SK-N-MC (cell line): Measurements from ENCODE around the gene TMEM174.
"Not testable (repeated sequence)": the region's sequence is repeated elsewhere in the genome, so short reads cannot be mapped to it uniquely, and the experiment has no call there.

Experiments used
- DNase-seq: peaks from one replicate; pipeline ENCODE4 v3.0.0-alpha.2; 2011; ENCODE audit warnings: low read depth, low spot score
- H3K27ac ChIP-seq: fragments of 200-600 bp; sonication (generic); 2 replicates; pipeline ENCODE4 v1.5.1; 2016; ENCODE audit warnings: mixed run types
- H3K36me3 ChIP-seq: fragments of 200-600 bp; sonication (generic); 2 replicates; pipeline ENCODE4 v1.6.1; 2017; ENCODE audit warnings: antibody characterized with exemption, low read length, mixed read lengths; ENCODE audit not compliant: insufficient read depth
- H3K4me3 ChIP-seq: fragments of 200-600 bp; sonication (generic); 2 replicates; pipeline ENCODE4 v1.5.1; 2016
- H3K9ac ChIP-seq: fragments of 200-600 bp; sonication (generic); 2 replicates; pipeline ENCODE4 v1.8.0; 2017; ENCODE audit warnings: mixed run types, mixed read lengths; ENCODE audit not compliant: insufficient read length
- H3K9me3 ChIP-seq: fragments of 200-600 bp; sonication (generic); 2 replicates; pipeline ENCODE4 v1.6.1; 2017; ENCODE audit warnings: low read depth, mild to moderate bottlenecking, antibody characterized with exemption, low read length, moderate library complexity, mixed read lengths
- EZH2 ChIP-seq: fragments of 200-600 bp; sonication (generic); IDR thresholded peaks from one replicate; pipeline ENCODE4 v1.6.1; 2017; ENCODE audit warnings: antibody characterized with exemption
- FOXP2 ChIP-seq: optimal IDR thresholded peaks from 2 replicates; pipeline ENCODE3; 2011; ENCODE audit warnings: mild to moderate bottlenecking, moderate library complexity; ENCODE audit not compliant: insufficient read depth; ENCODE audit errors: extremely low read length, control extremely low read depth
- POLR2AphosphoS5 ChIP-seq: IDR thresholded peaks from 2 replicates; pipeline ENCODE4 v1.6.1; 2012; ENCODE audit warnings: mild to moderate bottlenecking, low read depth, low read length, borderline replicate concordance

Gene TMEM174

GRCh38 chr5:73218552-73219171 is 45.7 kb downstream of the TMEM174 start:
- Histone ChIP-seq H3K36me3 (no peaks in the 10 kb centered on the region), H3K27ac (no peak overlapping the region), H3K9ac (no peak overlapping the region), H3K9me3 (no peaks in the 10 kb centered on the region), H3K4me3 (no peak overlapping the region)
- DNase-seq, result no peak
- TF ChIP-seq EZH2, result no peak
- TF ChIP-seq FOXP2, result no peak
- TF ChIP-seq POLR2AphosphoS5, result no peak

DNA sequence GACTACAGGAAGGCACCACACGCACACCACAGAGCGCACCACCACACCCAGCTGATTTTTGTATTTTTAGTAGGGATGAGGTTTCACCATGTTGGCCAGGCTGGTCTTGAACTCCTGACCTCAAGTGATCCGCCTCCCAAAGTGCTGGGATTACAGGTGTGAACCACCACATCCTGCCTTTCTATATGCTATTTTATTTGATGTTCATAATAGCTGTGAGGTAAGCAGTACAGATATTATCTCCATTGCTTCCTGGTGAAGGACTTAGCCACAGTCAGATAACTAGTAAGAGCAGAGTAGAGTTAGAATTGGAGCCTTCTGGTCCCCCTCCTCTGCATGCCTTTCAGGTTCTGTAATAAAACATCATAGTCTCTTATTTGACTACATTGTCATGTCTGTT is 46.3 kb downstream of the TMEM174 start:
- not testable (repeated sequence) for DNase-seq, H3K9me3 ChIP-seq, H3K27ac ChIP-seq, H3K4me3 ChIP-seq, H3K36me3 ChIP-seq, H3K9ac ChIP-seq

DNA sequence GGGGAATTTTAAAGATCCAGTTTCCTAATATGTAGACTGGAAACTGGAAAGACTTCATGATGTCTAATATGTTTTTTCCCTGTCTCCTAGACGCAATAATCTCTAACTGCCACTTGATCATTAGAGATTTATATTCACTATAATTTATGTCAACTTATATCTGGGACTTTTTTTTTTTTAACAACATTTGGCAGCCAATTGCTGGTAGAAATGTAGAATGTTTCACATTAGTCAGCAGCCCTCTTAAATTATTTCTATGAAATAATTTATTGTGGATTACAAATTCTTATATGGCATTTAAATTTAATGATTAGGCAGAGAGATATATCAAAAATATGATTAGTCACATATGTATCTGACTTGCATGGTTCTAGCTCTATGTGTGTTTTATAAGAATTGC is 48.2 kb downstream of the TMEM174 start:
- H3K4me3 ChIP-seq, result no peak overlapping the region
- no peaks in the 10 kb centered on the region for H3K36me3 ChIP-seq
- TF ChIP-seq POLR2AphosphoS5, result no peak
- TF ChIP-seq EZH2, result no peak
- no peak for TF ChIP-seq FOXP2
- H3K9ac ChIP-seq, result no peak overlapping the region
- H3K9me3 ChIP-seq, result no peaks in the 10 kb centered on the region
- H3K27ac ChIP-seq, result no peak overlapping the region
- DNase-seq, result no peak

GRCh38 chr5:73221726-73222125 is 48.7 kb downstream of the TMEM174 start:
- Histone ChIP-seq H3K27ac (no peak overlapping the region), H3K36me3 (no peaks in the 10 kb centered on the region), H3K4me3 (no peak overlapping the region), H3K9ac (no peak overlapping the region), H3K9me3 (no peaks in the 10 kb centered on the region)
- TF ChIP-seq EZH2 (no peak), FOXP2 (no peak), POLR2AphosphoS5 (no peak)
- no peak for DNase-seq

DNA sequence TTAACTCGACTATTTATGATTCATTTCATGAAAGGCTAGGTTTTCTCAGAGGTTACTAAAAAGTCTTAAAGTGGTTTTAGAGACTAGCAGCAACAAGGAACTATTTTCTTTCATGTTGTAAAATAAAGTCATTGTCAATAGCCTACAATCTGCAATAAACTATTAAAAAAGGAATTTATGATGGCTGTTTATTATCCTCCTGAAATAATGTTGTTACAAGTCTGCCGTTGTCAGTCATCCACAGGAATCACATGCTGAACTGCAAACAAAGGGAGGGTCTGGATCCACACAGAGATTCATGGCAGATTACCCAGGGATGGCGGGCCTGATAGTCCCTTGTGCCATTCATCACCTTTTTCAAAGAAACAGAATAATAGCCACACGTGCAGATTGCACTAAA is 49.2 kb downstream of the TMEM174 start:
- H3K9me3 ChIP-seq, result no peaks in the 10 kb centered on the region
- H3K27ac ChIP-seq, result no peak overlapping the region
- no peak overlapping the region for H3K9ac ChIP-seq
- no peak for DNase-seq
- H3K4me3 ChIP-seq, result no peak overlapping the region
- TF ChIP-seq POLR2AphosphoS5 (no peak), FOXP2 (no peak)
- no peaks in the 10 kb centered on the region for H3K36me3 ChIP-seq
